Measurements from ENCODE around the gene VPS54. TPM values are rescaled to one million over a fixed set of nuclear protein-coding genes. Genes with fewer than 3 reads are reported as not detected.

The VPS54 gene
- total RNA-seq, 4 donors from 2014 or later: 19.8 to 24.0 (median 22.2) TPM

DNA sequence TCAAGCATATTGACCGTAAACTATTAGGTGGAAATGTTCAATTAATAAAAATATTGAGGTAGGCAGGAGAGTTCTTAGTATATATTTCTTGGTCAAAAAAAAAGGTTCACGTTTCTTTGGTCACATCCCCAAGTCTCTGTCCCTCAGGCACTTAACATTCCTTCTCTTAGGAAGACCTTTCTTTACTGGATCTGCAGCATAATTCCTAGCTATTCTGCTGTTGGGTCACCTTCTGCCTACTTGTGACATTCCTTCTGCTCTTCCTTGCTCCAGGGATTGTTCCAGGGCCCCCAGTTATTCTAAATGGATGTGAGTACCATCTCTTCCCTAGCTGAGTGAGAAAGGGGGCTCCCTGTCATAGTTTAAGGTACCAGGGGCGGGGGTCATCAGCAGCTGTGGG is 173.4 kb downstream of the VPS54 start:
- no peak for DNase-seq (ENCODE audit: low spot score in 2 of 2)
- Histone ChIP-seq H3K36me3 (no peaks in the 10 kb centered on the region), H3K4me3 (no peak overlapping the region), H3K9me3 (no peaks in the 10 kb centered on the region), H3K4me1 (peaks cover 4 to 62% (median 21%) of the 10 kb centered on the region in 4 donors), H3K27ac (peak overlapping the region in 2 of 4 donors; percentile 25 to 45), H3K27me3 (no peaks in the 10 kb centered on the region)
- WGBS, 2 donors: 87 to 90% methylated on average over 3 of the region's 3 CpGs
- TF ChIP-seq EP300 (IDR thresholded peaks at IDR 0.05): no peak
- no peak for TF ChIP-seq POLR2A (IDR thresholded peaks at IDR 0.05)
- TF ChIP-seq, protein P1, sequence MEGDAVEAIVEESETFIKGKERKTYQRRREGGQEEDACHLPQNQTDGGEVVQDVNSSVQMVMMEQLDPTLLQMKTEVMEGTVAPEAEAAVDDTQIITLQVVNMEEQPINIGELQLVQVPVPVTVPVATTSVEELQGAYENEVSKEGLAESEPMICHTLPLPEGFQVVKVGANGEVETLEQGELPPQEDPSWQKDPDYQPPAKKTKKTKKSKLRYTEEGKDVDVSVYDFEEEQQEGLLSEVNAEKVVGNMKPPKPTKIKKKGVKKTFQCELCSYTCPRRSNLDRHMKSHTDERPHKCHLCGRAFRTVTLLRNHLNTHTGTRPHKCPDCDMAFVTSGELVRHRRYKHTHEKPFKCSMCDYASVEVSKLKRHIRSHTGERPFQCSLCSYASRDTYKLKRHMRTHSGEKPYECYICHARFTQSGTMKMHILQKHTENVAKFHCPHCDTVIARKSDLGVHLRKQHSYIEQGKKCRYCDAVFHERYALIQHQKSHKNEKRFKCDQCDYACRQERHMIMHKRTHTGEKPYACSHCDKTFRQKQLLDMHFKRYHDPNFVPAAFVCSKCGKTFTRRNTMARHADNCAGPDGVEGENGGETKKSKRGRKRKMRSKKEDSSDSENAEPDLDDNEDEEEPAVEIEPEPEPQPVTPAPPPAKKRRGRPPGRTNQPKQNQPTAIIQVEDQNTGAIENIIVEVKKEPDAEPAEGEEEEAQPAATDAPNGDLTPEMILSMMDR (IDR thresholded peaks at IDR 0.05): no peak

DNA sequence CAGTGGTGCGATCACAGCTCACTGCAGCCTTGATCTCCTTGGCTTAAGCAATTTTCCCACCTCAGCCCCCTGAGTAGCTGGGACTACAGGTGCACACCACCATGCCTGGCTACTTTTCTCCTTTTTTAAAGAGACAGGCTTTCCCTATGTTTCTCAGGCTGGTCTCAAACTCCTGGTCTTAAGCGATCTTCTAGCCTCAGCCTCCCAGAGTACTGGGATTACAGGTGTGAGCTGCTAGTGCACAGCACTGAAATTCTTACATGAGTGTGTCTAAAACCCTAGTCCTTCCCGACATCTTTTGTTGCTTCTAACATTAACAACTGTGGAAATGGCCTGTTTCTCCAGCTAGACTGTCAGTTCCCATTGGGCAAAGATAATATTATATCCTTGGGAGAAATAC is 174.6 kb downstream of the VPS54 start:
- Histone ChIP-seq H3K27me3 (no peaks in the 10 kb centered on the region), H3K27ac (no peak overlapping the region), H3K4me1 (peaks cover 4 to 57% (median 19%) of the 10 kb centered on the region in 4 donors), H3K4me3 (no peak overlapping the region), H3K9me3 (no peaks in the 10 kb centered on the region), H3K36me3 (no peaks in the 10 kb centered on the region)
- WGBS, 2 donors: 75 to 85% methylated on average over 3 of the region's 3 CpGs
- TF ChIP-seq EP300 (IDR thresholded peaks at IDR 0.05) (no peak), POLR2A (IDR thresholded peaks at IDR 0.05) (no peak)
- TF ChIP-seq, protein P1 (IDR thresholded peaks at IDR 0.05): no peak
- DNase-seq (ENCODE audit: low spot score in 2 of 2): no peak

DNA sequence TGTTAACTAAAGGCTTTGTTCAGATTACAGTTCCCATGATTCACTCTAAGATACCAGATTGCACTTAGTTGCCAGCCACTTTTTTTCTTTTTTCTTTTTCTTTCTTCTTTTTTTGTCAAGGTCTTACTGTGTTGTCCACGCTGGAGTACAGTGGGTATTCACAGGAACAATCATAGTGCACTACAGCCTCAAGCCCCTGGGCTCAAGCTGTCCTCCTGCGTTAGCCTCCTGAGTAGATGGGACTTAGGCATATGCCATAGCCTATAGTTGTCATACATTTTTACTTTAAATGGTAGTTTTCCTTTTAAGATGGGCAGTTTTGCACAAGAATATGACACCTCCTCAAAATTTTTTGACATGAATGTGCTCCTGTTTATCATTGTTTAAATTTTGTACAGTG is 175.4 kb downstream of the VPS54 start:
- DNase-seq (ENCODE audit: low spot score in 2 of 2): no peak
- Histone ChIP-seq H3K4me3 (no peak overlapping the region), H3K27me3 (no peaks in the 10 kb centered on the region), H3K27ac (no peak overlapping the region), H3K4me1 (peaks cover 0 to 49% (median 15%) of the 10 kb centered on the region in 4 donors), H3K9me3 (no peaks in the 10 kb centered on the region), H3K36me3 (no peaks in the 10 kb centered on the region)
- 83 to 92% methylated on average over 2 of the region's 2 CpGs for WGBS, 2 donors
- TF ChIP-seq EP300 (IDR thresholded peaks at IDR 0.05) (no peak), POLR2A (IDR thresholded peaks at IDR 0.05) (no peak)
- TF ChIP-seq, protein P1 (IDR thresholded peaks at IDR 0.05): no peak

DNA sequence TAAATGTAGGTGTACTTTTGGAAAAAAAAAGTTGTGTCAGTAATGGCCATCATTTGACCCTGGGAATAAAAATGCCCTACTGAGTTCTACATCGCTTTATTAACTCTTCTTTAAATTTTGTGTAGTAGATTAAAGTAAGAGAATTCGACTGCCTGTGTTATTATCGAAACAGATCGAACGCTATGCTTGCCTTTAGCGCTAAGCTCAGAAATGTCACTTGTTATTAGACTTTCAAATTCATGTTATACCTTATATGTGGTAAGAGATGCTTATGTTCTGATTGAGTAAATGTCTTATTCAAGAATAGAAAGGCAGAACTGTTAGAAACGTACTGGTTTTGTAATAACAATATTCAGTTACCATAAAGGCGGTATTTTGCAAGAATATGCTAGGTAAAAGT is 176.1 kb downstream of the VPS54 start:
- H3K27me3 ChIP-seq: no peaks in the 10 kb centered on the region
- H3K4me3 ChIP-seq: peak overlapping the region in 3 of 4 donors; percentile 68 to 92 (median 85)
- DNase-seq (ENCODE audit: low spot score in 2 of 2): no peak
- H3K36me3 ChIP-seq: no peaks in the 10 kb centered on the region
- H3K27ac ChIP-seq: peak overlapping the region in 2 of 4 donors; percentile 96 to 98
- H3K4me1 ChIP-seq: peaks cover 0 to 43% (median 12%) of the 10 kb centered on the region in 4 donors
- TF ChIP-seq POLR2A (IDR thresholded peaks at IDR 0.05): no peak
- no peak for TF ChIP-seq EP300 (IDR thresholded peaks at IDR 0.05)
- TF ChIP-seq, protein P1 (IDR thresholded peaks at IDR 0.05): no peak
- no peaks in the 10 kb centered on the region for H3K9me3 ChIP-seq
- WGBS, 2 donors: 68 to 69% methylated on average over 8 of the region's 8 CpGs

DNA sequence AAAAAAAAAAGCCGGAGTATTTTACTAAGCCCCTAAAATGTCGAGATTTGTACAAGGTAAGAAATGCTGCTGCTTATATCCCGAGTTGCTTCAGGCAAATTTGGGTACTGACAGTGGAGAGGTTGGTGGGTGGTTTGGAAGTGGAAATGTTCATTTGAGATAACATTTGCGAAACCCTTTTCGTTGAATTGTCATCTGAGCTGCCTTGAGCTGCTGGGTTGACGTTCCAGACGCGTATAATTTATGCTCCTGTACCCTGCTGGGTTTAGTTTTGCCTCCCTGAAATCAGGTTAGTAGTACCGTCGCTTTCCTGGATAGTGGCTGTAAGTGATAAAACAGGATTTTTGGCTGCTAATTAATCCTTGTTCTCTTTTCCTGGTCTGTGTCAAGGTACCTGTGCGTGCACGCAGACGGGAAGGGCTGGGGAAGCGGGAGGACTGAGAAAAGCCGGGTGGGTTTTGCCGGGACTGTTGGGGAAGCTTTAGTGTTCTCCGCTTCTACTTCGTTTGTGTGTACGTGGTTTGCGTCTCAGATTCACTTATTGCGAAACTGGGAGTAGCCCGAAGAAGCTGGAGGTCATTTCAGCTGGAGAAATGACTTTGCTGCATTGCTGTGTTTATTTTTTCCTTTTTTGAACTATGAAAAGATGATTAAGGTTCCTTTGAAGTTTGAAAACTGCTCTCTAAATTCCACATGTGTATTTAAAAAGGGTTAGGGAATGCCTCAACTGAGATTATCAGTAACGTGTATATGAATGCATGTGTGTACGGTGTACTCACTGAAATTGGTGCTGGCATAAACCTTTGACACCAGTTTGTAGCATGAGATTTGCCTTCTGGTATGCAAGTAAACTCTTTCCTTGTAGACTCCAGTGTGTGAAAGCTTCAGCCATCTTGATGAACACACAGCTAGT is 176.8 kb downstream of the VPS54 start:
- Histone ChIP-seq H3K4me1 (peaks cover 0 to 46% (median 11%) of the 10 kb centered on the region in 4 donors), H3K9me3 (no peaks in the 10 kb centered on the region), H3K27ac (peak overlapping the region; percentile 95 to 98 (median 97)), H3K4me3 (peak overlapping the region; percentile 68 to 94 (median 88)), H3K27me3 (no peaks in the 10 kb centered on the region), H3K36me3 (no peaks in the 10 kb centered on the region)
- peak; percentile 26 to 61 for DNase-seq (ENCODE audit: low spot score in 2 of 2)
- TF ChIP-seq POLR2A (IDR thresholded peaks at IDR 0.05) (peak; percentile 39 to 51), EP300 (IDR thresholded peaks at IDR 0.05) (peak in 1 of 2 donors; percentile 79)
- TF ChIP-seq, protein P1 (IDR thresholded peaks at IDR 0.05): no peak
- WGBS, 2 donors: 3 to 4% methylated on average over 24 of the region's 24 CpGs

Measured in tibial nerve (tissue), 4 donors.